HG03159 (cell line): Measurements from ENCODE around the gene TNNT3.

Experiments
- ATAC-seq: cut with Tn5 transposase; IDR thresholded peaks from one replicate; pipeline ENCODE4 v1.9.1; 2021; ENCODE audit warnings: mild to moderate bottlenecking, moderate library complexity; ENCODE audit not compliant: unreplicated experiment

TNNT3 gene

GRCh38 chr11:1894759-1895158 lies 24.7 kb upstream of the TNNT3 start:
- ATAC-seq = no peak

- ATAC-seq = no peak
These were observed 23.0 kb upstream of the TNNT3 start for GRCh38 chr11:1896468-1896867.

GRCh38 chr11:1896923-1897322 lies 22.6 kb upstream of the TNNT3 start:
- no peak for ATAC-seq

- ATAC-seq = no peak
These were observed 20.4 kb upstream of the TNNT3 start for GRCh38 chr11:1899090-1899489.

- ATAC-seq = no peak
These were observed 19.8 kb upstream of the TNNT3 start for GRCh38 chr11:1899686-1900085.

- no peak for ATAC-seq
These were observed 13.3 kb upstream of the TNNT3 start for GRCh38 chr11:1906181-1906580.

- ATAC-seq = no peak
These were observed 12.7 kb upstream of the TNNT3 start for GRCh38 chr11:1906611-1907423.

- ATAC-seq = no peak
These were observed 10.9 kb upstream of the TNNT3 start for GRCh38 chr11:1908618-1909017.

GRCh38 chr11:1909524-1909923 lies 10.0 kb upstream of the TNNT3 start:
- ATAC-seq = no peak

- ATAC-seq = no peak
These were observed 7.1 kb upstream of the TNNT3 start for GRCh38 chr11:1912289-1912878.

- no peak for ATAC-seq
These were observed 6.0 kb upstream of the TNNT3 start for GRCh38 chr11:1913271-1914060.

- no peak for ATAC-seq
These were observed 3.7 kb upstream of the TNNT3 start for GRCh38 chr11:1915795-1916131.

- no peak for ATAC-seq
These were observed 3.1 kb upstream of the TNNT3 start for GRCh38 chr11:1916132-1916985.

GRCh38 chr11:1916986-1917522 lies 2.4 kb upstream of the TNNT3 start:
- ATAC-seq = no peak

GRCh38 chr11:1917523-1918435 lies 1.7 kb upstream of the TNNT3 start:
- no peak for ATAC-seq

GRCh38 chr11:1918436-1919315 lies 827 bp upstream of the TNNT3 start:
- ATAC-seq = no peak

- no peak for ATAC-seq
These were observed 815 bp downstream of the TNNT3 start for GRCh38 chr11:1920128-1920908.
